ENCODE results near the gene BCL11B.

DNA sequence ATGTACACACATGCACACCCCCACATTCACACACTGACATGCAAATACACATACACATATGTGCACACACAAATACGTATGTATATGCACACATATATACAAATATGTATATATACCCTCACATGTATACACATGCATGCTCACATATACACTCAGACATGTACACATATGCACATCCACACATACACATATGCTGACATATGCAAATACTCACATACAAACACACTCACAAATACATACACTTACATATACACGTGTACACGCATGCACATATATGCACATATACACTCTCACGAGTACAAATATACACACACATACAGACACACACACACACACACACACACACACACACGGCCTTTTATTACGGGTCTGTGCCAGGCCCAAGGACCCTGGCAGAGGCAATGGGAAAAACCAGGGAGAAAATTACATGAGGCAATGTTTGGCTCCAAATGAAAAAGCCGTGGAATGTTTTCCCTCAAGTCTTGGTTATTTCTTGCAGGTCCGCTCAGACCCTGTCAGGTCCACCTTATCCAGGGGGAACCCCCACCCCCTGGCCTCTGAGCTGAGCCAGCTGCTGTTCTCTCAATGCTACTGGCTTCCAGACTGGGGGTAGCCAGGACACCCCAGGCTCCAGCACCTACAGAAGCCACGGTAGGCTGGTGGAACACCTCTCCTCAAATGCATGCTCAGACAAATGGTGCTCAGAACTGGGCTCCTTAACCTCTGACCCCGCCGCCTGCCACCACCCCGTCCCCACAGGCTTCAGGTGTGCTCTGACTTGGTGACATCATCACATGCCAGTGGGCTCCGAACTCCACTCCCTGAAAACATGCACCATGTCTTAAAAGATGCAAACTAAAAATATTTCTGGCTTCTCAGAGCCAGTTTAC lies 54.7 kb downstream of the BCL11B start:
- TF ChIP-seq L3MBTL2 (conservative IDR thresholded peaks at IDR 0.05): no peak
- no peak for TF ChIP-seq FOXA1 (IDR thresholded peaks at IDR 0.05)
- no peak for TF ChIP-seq ZNF384 (IDR thresholded peaks at IDR 0.05)
- TF ChIP-seq ARNT (IDR thresholded peaks at IDR 0.05): no peak
- TF ChIP-seq ELF4 (IDR thresholded peaks at IDR 0.05): no peak
- TF ChIP-seq HDGF (IDR thresholded peaks at IDR 0.05; ENCODE audit: borderline replicate concordance): no peak

Measured in HEK293T (cell line).